ENCODE measurements around the gene TOR2A.

Gene TOR2A

GRCh38 chr9:127734747-127735529, at the start of gene TOR2A:
TOR2A (minus strand) TSS chr9:127735294; CDS start chr9:127735270, 24 bp downstream.
- peak; percentile 98 for DNase-seq

GRCh38 chr9:127783111-127784008, 48.3 kb upstream of the TOR2A start:
- DNase-seq: peak; percentile 90

GRCh38 chr9:127781806-127782205, 46.7 kb upstream of the TOR2A start:
- DNase-seq: no peak

GRCh38 chr9:127780909-127781308, 45.8 kb upstream of the TOR2A start:
- DNase-seq: peak; percentile 71

- no peak for DNase-seq
Measured at GRCh38 chr9:127780126-127780885, 45.2 kb upstream of the TOR2A start.

GRCh38 chr9:127779136-127779981, 44.3 kb upstream of the TOR2A start:
- DNase-seq: peak; percentile 75

- DNase-seq: peak; percentile 73
Measured at GRCh38 chr9:127778280-127779135, 43.4 kb upstream of the TOR2A start, which contains the start of gene SH2D3C. SH2D3C (minus strand) TSS chr9:127778666; CDS start chr9:127778627, 39 bp downstream.

GRCh38 chr9:127777368-127777980, 42.4 kb upstream of the TOR2A start:
- DNase-seq: no peak

GRCh38 chr9:127776924-127777289, 41.8 kb upstream of the TOR2A start:
- no peak for DNase-seq

- DNase-seq: peak; percentile 86
Measured at GRCh38 chr9:127776195-127776923, 41.3 kb upstream of the TOR2A start.

GRCh38 chr9:127773981-127774380, 38.9 kb upstream of the TOR2A start:
- DNase-seq: no peak

GRCh38 chr9:127773272-127773671, 38.2 kb upstream of the TOR2A start:
- no peak for DNase-seq

GRCh38 chr9:127772603-127773002, 37.5 kb upstream of the TOR2A start:
- DNase-seq: no peak

- no peak for DNase-seq
Measured at GRCh38 chr9:127771570-127772189, 36.6 kb upstream of the TOR2A start.

GRCh38 chr9:127770905-127771569, 35.9 kb upstream of the TOR2A start:
- peak; percentile 98 for DNase-seq

GRCh38 chr9:127770583-127770904, 35.5 kb upstream of the TOR2A start:
- DNase-seq: no peak

- DNase-seq: no peak
Measured at GRCh38 chr9:127769929-127770582, 35.0 kb upstream of the TOR2A start.

- no peak for DNase-seq
Measured at GRCh38 chr9:127769101-127769500, 34.0 kb upstream of the TOR2A start.
